LNCaP clone FGC (cell line): ENCODE data around the gene SLC35C1.

Source experiments
- DNase-seq: peaks from one replicate; pipeline ENCODE4 v3.0.0-alpha.2; 2011; ENCODE audit warnings: low read depth
- H3K4me3 ChIP-seq: 2 replicates; pipeline ENCODE4 v1.5.1; 2011; ENCODE audit warnings: mild to moderate bottlenecking, low read depth, low read length, control low read depth
- CTCF ChIP-seq: IDR thresholded peaks from 2 replicates; pipeline ENCODE4 v1.5.1; 2012; ENCODE audit warnings: mild to moderate bottlenecking; ENCODE audit not compliant: control insufficient read depth, insufficient read depth; ENCODE audit errors: extremely low read depth

SLC35C1 gene

GRCh38 chr11:45852712-45853101 lies 47.8 kb downstream of the SLC35C1 start:
- no peak for DNase-seq
- H3K4me3 ChIP-seq: no peak overlapping the region
- TF ChIP-seq CTCF: no peak

GRCh38 chr11:45853332-45854219 lies 48.6 kb downstream of the SLC35C1 start:
- no peak for DNase-seq
- no peak overlapping the region for H3K4me3 ChIP-seq
- TF ChIP-seq CTCF: no peak

- DNase-seq: no peak
- TF ChIP-seq CTCF: no peak
- H3K4me3 ChIP-seq: no peak overlapping the region
Measured at GRCh38 chr11:45855308-45855707, 50.4 kb downstream of the SLC35C1 start.

GRCh38 chr11:45856044-45856468 lies 51.1 kb downstream of the SLC35C1 start:
- no peak for DNase-seq
- H3K4me3 ChIP-seq: no peak overlapping the region
- no peak for TF ChIP-seq CTCF

GRCh38 chr11:45857961-45858474 lies 53.1 kb downstream of the SLC35C1 start:
- no peak for DNase-seq
- no peak for TF ChIP-seq CTCF

GRCh38 chr11:45858751-45859398 lies 53.9 kb downstream of the SLC35C1 start:
- no peak overlapping the region for H3K4me3 ChIP-seq
- DNase-seq: no peak
- TF ChIP-seq CTCF: no peak

More at GRCh38 chr11:45857961-45858474, 53.1 kb downstream of the SLC35C1 start:
- H3K4me3 ChIP-seq: no peak overlapping the region
